GM12878 (cell line): ENCODE data around the gene UGGT1. TPM values are rescaled to one million over a fixed set of nuclear protein-coding genes. Genes with fewer than 3 reads are reported as not detected.

Experiments used
- ATAC-seq: fragments of 200-7000 bp; cut with Tn5 transposase; 3 replicates; pipeline ENCODE4 v1.9.1; 2020; ENCODE audit warnings: mild to moderate bottlenecking, moderate library complexity
- BruUV-seq: library from RNA; stranded (reverse); fragments of 400-500 nt; replicated peaks from 2 replicates; lab custom pipeline; 2021; lab: Mats Ljungman, UMichigan
- CTCF ChIA-PET: fragments of 300-600 bp; sonication (Branson Sonifier 250); formaldehyde crosslinking; extraction: SDS; loops from one replicate; lab custom pipeline; 2021; ENCODE audit warnings: inconsistent platforms; lab: Yijun Ruan, JAX
- POLR2A ChIA-PET: fragments of 350-600 bp; formaldehyde crosslinking; extraction: SDS; loops from one replicate; lab custom pipeline; 2021; ENCODE audit warnings: inconsistent platforms; lab: Charles Lee
- RAD21 ChIA-PET: fragments of 300-600 bp; sonication (Branson Sonifier 250); formaldehyde crosslinking; loops from one replicate; lab custom pipeline; 2023; ENCODE audit warnings: antibody characterized with exemption; ENCODE audit not compliant: unreplicated experiment; lab: Charles Lee
- SMC1A ChIA-PET: fragments of 300-600 bp; sonication (Branson Sonifier 250); formaldehyde crosslinking; loops from one replicate; lab custom pipeline; 2023; ENCODE audit not compliant: unreplicated experiment, uncharacterized antibody; lab: Charles Lee
- DNase-seq: peaks from one replicate; pipeline ENCODE4 v3.0.0-alpha.2; 2011; ENCODE audit warnings: low read depth, low spot score
- FAIRE-seq: peaks from 3 replicates; lab custom pipeline; 2011; peaks lifted over from hg19 to GRCh38; lab: Jason Lieb, UNC
- H2AFZ ChIP-seq: 2 replicates; pipeline ENCODE4 v1.6.0; 2011; ENCODE audit warnings: low read depth, low read length, control low read depth; ENCODE audit not compliant: control insufficient read depth
- H3K27ac ChIP-seq: 2 replicates; pipeline ENCODE4 v1.5.1; 2011; ENCODE audit warnings: control low read depth; ENCODE audit not compliant: control insufficient read depth, insufficient read depth
- H3K27me3 ChIP-seq, 2 experiments: replicated peaks in 1 of 2; 2 replicates each; pipeline versions ENCODE4 v1.6.0 to v1.6.1; 2011; ENCODE audit warnings: low read length in 1 of 2; ENCODE audit not compliant: control insufficient read depth in 2 of 2, insufficient read depth in 2 of 2
- H3K36me3 ChIP-seq, 2 experiments: 2 replicates each; pipeline ENCODE4 v1.5.1; 2011; ENCODE audit warnings: low read length in 1 of 2; ENCODE audit not compliant: control insufficient read depth in 2 of 2, insufficient read depth in 2 of 2
- H3K4me1 ChIP-seq: 2 replicates; pipeline ENCODE4 v1.6.1; 2011; ENCODE audit warnings: mild to moderate bottlenecking, low read length, moderate library complexity, mixed read lengths; ENCODE audit not compliant: control insufficient read depth, insufficient read depth
- H3K4me2 ChIP-seq: 2 replicates; pipeline ENCODE4 v1.6.0; 2011; ENCODE audit warnings: control low read depth; ENCODE audit not compliant: control insufficient read depth, insufficient read depth
- H3K4me3 ChIP-seq: fragments of 200-600 bp; sonication (generic); 2 replicates; pipeline ENCODE4 v1.5.1; 2016
- H3K79me2 ChIP-seq: 2 replicates; pipeline ENCODE4 v1.6.0; 2011; ENCODE audit warnings: low read length; ENCODE audit not compliant: control insufficient read depth, insufficient read depth
- H3K9ac ChIP-seq: 2 replicates; pipeline ENCODE4 v1.8.0; 2011; ENCODE audit warnings: low read length, control low read depth, mixed read lengths; ENCODE audit not compliant: control insufficient read depth, insufficient read depth
- H3K9me3 ChIP-seq: replicated peaks from 3 replicates; pipeline ENCODE4 v1.5.1; 2011; ENCODE audit warnings: mild to moderate bottlenecking, low read length; ENCODE audit not compliant: control insufficient read depth, insufficient read depth
- H4K20me1 ChIP-seq: 2 replicates; pipeline ENCODE4 v1.6.0; 2011; ENCODE audit not compliant: control insufficient read depth, insufficient read depth
- ATF3 ChIP-seq: IDR thresholded peaks from 2 replicates; pipeline ENCODE4 v1.6.1; 2011; ENCODE audit warnings: low read depth, mild to moderate bottlenecking, low read length, moderate library complexity, borderline replicate concordance; ENCODE audit errors: extremely low read depth
- CHD2 ChIP-seq: IDR thresholded peaks from 2 replicates; pipeline ENCODE4 v1.6.1; 2011; ENCODE audit warnings: low read depth, low read length, improper control_type of control experiment, borderline replicate concordance
- E2F4 ChIP-seq: IDR thresholded peaks from 2 replicates; pipeline ENCODE4 v1.6.1; 2012; ENCODE audit warnings: low read depth, low read length, improper control_type of control experiment
- MYC ChIP-seq: IDR thresholded peaks from 2 replicates; pipeline ENCODE4 v1.6.1; 2011; ENCODE audit warnings: mild to moderate bottlenecking, low read length, moderate library complexity, inconsistent platforms; ENCODE audit not compliant: insufficient read depth, insufficient replicate concordance, insufficient read length, severe bottlenecking
- NFXL1 ChIP-seq: fragments of 450-650 bp; IDR thresholded peaks from 2 replicates; pipeline ENCODE4 v1.6.1; 2017; ENCODE audit warnings: antibody characterized with exemption, mild to moderate bottlenecking, borderline replicate concordance
- SUPT20H ChIP-seq: IDR thresholded peaks from 2 replicates; pipeline ENCODE4 v1.6.1; 2011; ENCODE audit warnings: low read depth, mild to moderate bottlenecking, low read length, moderate library complexity, borderline replicate concordance; ENCODE audit not compliant: control insufficient read depth
- TARDBP ChIP-seq: IDR thresholded peaks from 2 replicates; pipeline ENCODE4 v1.6.1; 2016; ENCODE audit warnings: borderline replicate concordance
- YBX1 ChIP-seq: fragments of 450-650 bp; IDR thresholded peaks from 2 replicates; pipeline ENCODE4 v1.6.1; 2016; ENCODE audit warnings: antibody characterized with exemption
- ZBTB4 ChIP-seq: fragments of 450-650 bp; formaldehyde crosslinking; IDR thresholded peaks from 2 replicates; pipeline ENCODE4 v1.4.0; 2022; ENCODE audit warnings: mild to moderate bottlenecking, moderate library complexity
- ZNF207 ChIP-seq: fragments of 450-650 bp; IDR thresholded peaks from 2 replicates; pipeline ENCODE4 v1.6.1; 2014; ENCODE audit warnings: antibody characterized with exemption, mild to moderate bottlenecking, borderline replicate concordance
- ZSCAN29 ChIP-seq: fragments of 450-650 bp; IDR thresholded peaks from 2 replicates; pipeline ENCODE4 v1.6.1; 2017; ENCODE audit warnings: mild to moderate bottlenecking, moderate library complexity
- WGBS: methylation state at CpG from one replicate; pipeline ENCODE4 v1.1.6; 2016; ENCODE audit warnings: low lambda C conversion rate; ENCODE audit not compliant: insufficient replicate concordance, insufficient coverage; ENCODE audit errors: missing lambda C conversion rate; 5-methylcytosine and 5-hydroxymethylcytosine counted together
- in situ Hi-C: fragments of 300-500 bp; cut with MboI; formaldehyde crosslinking; loops from 9 replicates; pipeline ENCODE4 v1.14.3; 2018; ENCODE audit warnings: mixed read lengths
- intact Hi-C: fragments of 100-400 bp; cut with micrococcal nuclease; formaldehyde crosslinking; loops from one replicate; pipeline ENCODE4 v1.14.2; 2022; ENCODE audit not compliant: unreplicated experiment
- polyA plus RNA-seq, 11 experiments: library from polyadenylated mRNA; depleted of rRNA in 4 of 11; unstranded in 6 of 11; stranded (reverse) in 5 of 11; fragments of >200 nt; fragmentation: Nextera tagmentation in 4 of 11; fragmentation: Illumina TruSeq in 1 of 11; extraction: Ambion mirVana in 4 of 11; extraction: Trizol in 1 of 11; gene quantifications; 1 replicate in 1 of 11; 2 replicates in 10 of 11; pipeline versions ENCODE4 v1.2.1 to v1.2.3, GENCODE V29; 2011 to 2016; ENCODE audit warnings: inconsistent platforms in 2 of 11, missing spikeins in 2 of 11, low read depth in 1 of 11
- total RNA-seq, 4 experiments: library from RNA; depleted of rRNA in 3 of 4; stranded (reverse); fragments of >200 nt in 3 of 4; fragmentation: Illumina TruSeq in 1 of 4; extraction: Trizol in 1 of 4; gene quantifications; 2 replicates each; pipeline versions ENCODE4 v1.2.1 to v1.2.3, GENCODE V29; 2013 to 2021

Gene UGGT1
- total and polyA plus RNA-seq, 10 of the 15 experiments (the other 5 are each of a cell fraction or from before 2014, with no cell fraction given): 4.1 to 49.8 (median 28.5) TPM

- Histone ChIP-seq H3K27me3 (no peaks in the 10 kb centered on the region), H4K20me1 (no peaks in the 10 kb centered on the region), H3K4me2 (no peak overlapping the region), H3K9ac (no peak overlapping the region), H2AFZ (no peak overlapping the region), H3K79me2 (no peaks in the 10 kb centered on the region), H3K4me3 (no peak overlapping the region), H3K9me3 (no peaks in the 10 kb centered on the region; the same call in 2 of the 3 replicates), H3K36me3 (no peaks in the 10 kb centered on the region), H3K4me1 (no peaks in the 10 kb centered on the region), H3K27ac (no peak overlapping the region)
- TF ChIP-seq MYC: no peak
- DNase-seq (no peak), ATAC-seq (no peak), FAIRE-seq (no peak)
- in situ Hi-C loops (no loop called here), intact Hi-C loops (no loop called here)
- ChIA-PET SMC1A (interaction anchor here (0.9 kb wide), 1 partner anchor 13 kb away, joined by 5 read pairs; no protein-coding TSS in a partner anchor), RAD21 (interaction anchor here (0.6 kb wide), 1 partner anchor 518 kb away, joined by 4 read pairs; no protein-coding TSS in a partner anchor), CTCF (no interaction called here), POLR2A (no interaction called here)
- no TSS peak for BruUV-seq
- 73% methylated on average over 7 of the region's 7 CpGs for WGBS
Observed at GRCh38 chr2:128076461-128077106, 14.4 kb upstream of the UGGT1 start.

- ATAC-seq: no peak
- Histone ChIP-seq H3K9ac (no peak overlapping the region), H2AFZ (no peak overlapping the region), H3K27ac (no peak overlapping the region), H3K9me3 (peaks cover 2% of the 10 kb centered on the region; the same call in 2 of the 3 replicates), H4K20me1 (no peaks in the 10 kb centered on the region), H3K79me2 (no peaks in the 10 kb centered on the region), H3K4me3 (no peak overlapping the region), H3K4me2 (no peak overlapping the region), H3K4me1 (no peaks in the 10 kb centered on the region), H3K27me3 (no peaks in the 10 kb centered on the region), H3K36me3 (no peaks in the 10 kb centered on the region)
- ChIA-PET RAD21 (no interaction called here), SMC1A (no interaction called here), POLR2A (no interaction called here), CTCF (interaction anchor here (0.9 kb wide), 1 partner anchor 21 kb away, joined by 3 read pairs; no protein-coding TSS in a partner anchor)
- in situ Hi-C loops: no loop called here
- no peak for FAIRE-seq
- DNase-seq: no peak
- intact Hi-C loops: no loop called here
- 68% methylated on average over 5 of the region's 5 CpGs for WGBS
- BruUV-seq: no TSS peak
- TF ChIP-seq NFXL1 (no peak), CHD2 (no peak), E2F4 (no peak), SUPT20H (no peak), ZNF207 (no peak), YBX1 (no peak), ZSCAN29 (no peak), ATF3 (no peak), TARDBP (no peak), ZBTB4 (CRISPR knock-in tag) (no peak)
Observed at GRCh38 chr2:128084757-128085156, 6.2 kb upstream of the UGGT1 start.
